Nephron (organoid): ENCODE data around the gene ETNK2.
A peak's percentile ranks its signal among the peaks of the same experiment; 100 is the strongest.

Experiments used
- H3K27ac Mint-ChIP-seq, 3 experiments: 2 replicates each; pipeline ENCODE4 v1.8.0; 2020; ENCODE audit warnings: mixed read lengths in 3 of 3, mild to moderate bottlenecking in 2 of 3, moderate library complexity in 1 of 3
- H3K27me3 Mint-ChIP-seq: 2 replicates; pipeline ENCODE4 v1.8.0; 2021; ENCODE audit warnings: low read depth, mild to moderate bottlenecking, moderate library complexity, mixed read lengths
- H3K36me3 Mint-ChIP-seq: 2 replicates; pipeline ENCODE4 v1.8.0; 2020; ENCODE audit warnings: low read depth, mixed read lengths
- H3K4me1 Mint-ChIP-seq: 2 replicates; pipeline ENCODE4 v1.8.0; 2020; ENCODE audit warnings: mixed read lengths
- H3K4me3 Mint-ChIP-seq, 3 experiments: 2 replicates each; pipeline ENCODE4 v1.8.0; 2020; ENCODE audit warnings: mild to moderate bottlenecking in 3 of 3, mixed read lengths in 3 of 3, moderate library complexity in 2 of 3
- H3K9me3 Mint-ChIP-seq: 2 replicates; pipeline ENCODE4 v1.8.0; 2020; ENCODE audit warnings: mixed read lengths
- CTCF ChIP-seq, 3 experiments: fragments of 200-600 bp; sonication (generic); IDR thresholded peaks; one replicate each; pipeline ENCODE4 v1.5.0; 2021; ENCODE audit warnings: antibody characterized with exemption in 3 of 3; ENCODE audit not compliant: unreplicated experiment in 3 of 3

The ETNK2 gene

DNA sequence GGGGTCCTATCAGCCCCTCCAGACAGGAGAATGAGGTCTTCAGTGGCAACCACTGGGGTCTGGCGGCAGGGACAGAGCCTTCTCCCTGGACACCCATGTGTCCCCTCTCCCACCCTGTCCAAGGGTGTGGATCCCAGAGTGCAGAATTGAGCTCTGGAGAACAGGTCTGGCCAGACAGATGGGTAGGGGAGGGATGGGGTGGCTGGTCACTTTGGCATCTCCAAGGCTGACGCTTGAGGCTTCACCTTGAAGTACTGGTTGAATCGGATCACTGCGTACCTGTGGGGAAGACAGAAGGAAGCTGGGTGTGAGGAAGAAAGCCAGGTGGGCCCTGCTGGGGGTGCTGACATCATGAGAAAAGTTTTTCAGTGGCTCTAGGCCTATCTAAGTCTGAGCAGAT lies 19.9 kb downstream of the ETNK2 start:
- Mint-ChIP-seq H3K9me3 (no peaks in the 10 kb centered on the region), H3K36me3 (peaks cover 3% of the 10 kb centered on the region), H3K27ac (no peak overlapping the region), H3K4me3 (no peak overlapping the region), H3K4me1 (peaks cover 39% of the 10 kb centered on the region), H3K27me3 (no peaks in the 10 kb centered on the region)
- no peak for TF ChIP-seq CTCF (IDR thresholded peaks at IDR 0.05; ENCODE audit: unreplicated experiment in 3 of 3)

DNA sequence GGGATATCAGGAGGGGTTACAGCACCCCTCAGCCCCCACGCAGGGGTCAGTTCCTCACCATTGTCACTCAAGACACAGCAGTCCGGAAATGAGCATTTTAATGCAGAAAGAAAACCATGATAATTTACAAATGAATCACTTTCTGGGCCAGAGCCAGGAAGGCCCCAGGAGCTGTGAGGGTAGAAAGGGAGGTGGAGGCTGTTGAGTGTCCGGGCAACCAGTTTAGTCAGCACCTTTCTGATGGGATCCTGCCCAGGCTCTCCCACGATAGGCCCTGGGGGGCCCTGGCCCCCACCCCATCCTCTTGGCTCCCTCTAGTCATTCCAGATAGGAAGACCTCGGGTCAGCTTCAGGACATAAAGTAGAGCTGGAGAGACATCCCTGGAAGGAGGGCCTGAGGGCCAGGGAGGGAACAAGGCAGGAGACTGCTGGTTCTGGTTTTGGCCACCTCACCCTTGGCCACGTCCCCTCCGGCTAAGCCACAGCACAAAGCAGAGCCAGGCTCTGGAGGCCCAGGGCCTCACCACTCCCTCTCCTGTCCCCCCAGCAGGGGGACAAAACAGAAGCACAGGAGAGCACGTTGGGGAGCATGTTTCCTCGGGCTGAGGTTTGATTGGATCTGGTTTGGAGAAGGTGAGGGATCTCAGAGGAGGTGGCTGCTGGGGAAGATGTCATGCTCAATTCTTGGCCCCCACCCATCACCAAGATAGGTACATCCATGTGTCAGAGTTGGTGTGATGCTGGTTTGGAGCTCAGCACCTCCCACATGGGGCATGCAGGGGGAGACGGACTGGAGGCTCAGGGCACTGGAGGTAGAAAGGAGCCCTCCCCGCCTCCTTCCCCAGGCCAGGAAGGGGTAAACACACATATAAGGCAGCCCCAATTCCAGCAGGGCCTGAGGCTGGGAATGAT lies 20.6 kb downstream of the ETNK2 start:
- H3K36me3 Mint-ChIP-seq, result peaks cover 9% of the 10 kb centered on the region
- peaks cover 46% of the 10 kb centered on the region for H3K4me1 Mint-ChIP-seq
- TF ChIP-seq CTCF (IDR thresholded peaks at IDR 0.05; ENCODE audit: unreplicated experiment in 3 of 3), result no peak
- no peaks in the 10 kb centered on the region for H3K27me3 Mint-ChIP-seq
- H3K9me3 Mint-ChIP-seq, result no peaks in the 10 kb centered on the region
- peak overlapping the region; percentile 60 to 90 (median 75) for H3K27ac Mint-ChIP-seq
- H3K4me3 Mint-ChIP-seq, result peak overlapping the region in 1 of 3 experiments; percentile 41

- H3K27me3 Mint-ChIP-seq, result no peaks in the 10 kb centered on the region
- H3K27ac Mint-ChIP-seq, result peak overlapping the region in 2 of 3 experiments; percentile 60 to 75
- no peak for TF ChIP-seq CTCF (IDR thresholded peaks at IDR 0.05; ENCODE audit: unreplicated experiment in 3 of 3)
- H3K9me3 Mint-ChIP-seq, result no peaks in the 10 kb centered on the region
- H3K4me1 Mint-ChIP-seq, result peaks cover 46% of the 10 kb centered on the region
- peaks cover 9% of the 10 kb centered on the region for H3K36me3 Mint-ChIP-seq
- no peak overlapping the region for H3K4me3 Mint-ChIP-seq
These were observed 21.7 kb downstream of the ETNK2 start for GRCh38 chr1:204130178-204130577.

- peak overlapping the region in 2 of 3 experiments; percentile 23 to 60 for H3K4me3 Mint-ChIP-seq
- peak; percentile 86 to 88 (median 87) for TF ChIP-seq CTCF (IDR thresholded peaks at IDR 0.05; ENCODE audit: unreplicated experiment in 3 of 3)
- no peaks in the 10 kb centered on the region for H3K9me3 Mint-ChIP-seq
- H3K27ac Mint-ChIP-seq, result peak overlapping the region; percentile 52 to 80 (median 65)
- H3K4me1 Mint-ChIP-seq, result peaks cover 46% of the 10 kb centered on the region
- H3K36me3 Mint-ChIP-seq, result peaks cover 15% of the 10 kb centered on the region
- H3K27me3 Mint-ChIP-seq, result no peaks in the 10 kb centered on the region
These were observed 22.6 kb downstream of the ETNK2 start for GRCh38 chr1:204128964-204129896.

DNA sequence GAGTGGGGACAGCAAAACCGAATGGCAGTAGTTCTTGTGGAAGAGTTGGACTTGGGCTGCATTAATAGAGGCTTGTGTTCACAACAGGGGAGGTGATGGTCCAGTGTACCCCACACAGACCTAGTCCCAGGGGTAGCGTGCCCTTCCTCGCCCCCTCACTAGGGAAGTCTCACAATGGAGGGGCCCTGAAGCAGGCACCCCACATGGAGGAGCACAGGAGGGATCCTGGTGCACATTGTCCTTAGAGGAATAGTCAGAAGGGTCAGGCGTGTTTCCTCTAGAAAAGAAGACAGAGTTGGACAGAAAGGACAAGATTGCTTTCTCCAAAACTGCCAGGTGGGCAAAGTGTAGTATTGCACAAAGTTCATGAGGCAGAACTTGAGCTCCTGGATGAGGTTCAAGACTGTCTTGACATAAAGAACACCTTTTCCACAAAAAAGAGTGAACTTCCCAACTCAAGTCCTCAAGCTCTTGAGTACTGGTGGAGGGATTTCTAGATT lies 23.3 kb downstream of the ETNK2 start:
- Mint-ChIP-seq H3K9me3 (no peaks in the 10 kb centered on the region), H3K27me3 (no peaks in the 10 kb centered on the region), H3K27ac (peak overlapping the region; percentile 52 to 80 (median 65)), H3K4me1 (peaks cover 46% of the 10 kb centered on the region), H3K36me3 (peaks cover 20% of the 10 kb centered on the region), H3K4me3 (peak overlapping the region in 1 of 3 experiments; percentile 11)
- TF ChIP-seq CTCF (IDR thresholded peaks at IDR 0.05; ENCODE audit: unreplicated experiment in 3 of 3), result no peak
